ENCODE results near the gene SLC35F2.

- TF ChIP-seq CTCF (IDR thresholded peaks at IDR 0.05) = no peak
- no peak for TF ChIP-seq POLR2A (IDR thresholded peaks at IDR 0.05)
Observed at GRCh38 chr11:107882095-107882820, 23.7 kb upstream of the SLC35F2 start.

All from right lobe of liver (tissue), 4 donors.